Osteocyte (in vitro differentiated cells): Measurements from ENCODE around the gene SEMA3G. TPM values are rescaled to one million over a fixed set of nuclear protein-coding genes. Genes with fewer than 3 reads are reported as not detected.

Source experiments
- DNase-seq: peaks from one replicate; pipeline ENCODE4 v3.0.0; 2021; ENCODE audit warnings: mixed read lengths; ENCODE audit not compliant: unreplicated experiment; ENCODE audit errors: extremely low spot score
- H3K27ac Mint-ChIP-seq: one replicate; pipeline ENCODE4 v1.8.0; 2021; ENCODE audit warnings: mild to moderate bottlenecking, mixed read lengths; ENCODE audit not compliant: unreplicated experiment
- H3K27me3 Mint-ChIP-seq: one replicate; pipeline ENCODE4 v1.8.0; 2021; ENCODE audit warnings: mixed read lengths; ENCODE audit not compliant: unreplicated experiment
- H3K36me3 Mint-ChIP-seq: one replicate; pipeline ENCODE4 v1.8.0; 2021; ENCODE audit warnings: mixed read lengths; ENCODE audit not compliant: unreplicated experiment
- H3K4me1 Mint-ChIP-seq: one replicate; pipeline ENCODE4 v1.8.0; 2021; ENCODE audit warnings: mixed read lengths; ENCODE audit not compliant: unreplicated experiment
- H3K4me3 Mint-ChIP-seq: one replicate; pipeline ENCODE4 v1.8.0; 2021; ENCODE audit warnings: mild to moderate bottlenecking, moderate library complexity, mixed read lengths; ENCODE audit not compliant: unreplicated experiment
- H3K9me3 Mint-ChIP-seq: one replicate; pipeline ENCODE4 v1.8.0; 2021; ENCODE audit warnings: mixed read lengths; ENCODE audit not compliant: unreplicated experiment
- total RNA-seq: library from RNA; stranded (reverse); gene quantifications from 2 replicates; pipeline ENCODE4 v1.2.1, GENCODE V29; 2021
- TF ChIP-seq, protein P1 (sequence below): fragments of 200-600 bp; sonication (generic); IDR thresholded peaks from 2 replicates; pipeline ENCODE4 v1.5.0; 2021; ENCODE audit warnings: antibody characterized with exemption, mild to moderate bottlenecking, moderate library complexity

SEMA3G gene
- total RNA-seq, 1 donor from 2014 or later: not detected

DNA sequence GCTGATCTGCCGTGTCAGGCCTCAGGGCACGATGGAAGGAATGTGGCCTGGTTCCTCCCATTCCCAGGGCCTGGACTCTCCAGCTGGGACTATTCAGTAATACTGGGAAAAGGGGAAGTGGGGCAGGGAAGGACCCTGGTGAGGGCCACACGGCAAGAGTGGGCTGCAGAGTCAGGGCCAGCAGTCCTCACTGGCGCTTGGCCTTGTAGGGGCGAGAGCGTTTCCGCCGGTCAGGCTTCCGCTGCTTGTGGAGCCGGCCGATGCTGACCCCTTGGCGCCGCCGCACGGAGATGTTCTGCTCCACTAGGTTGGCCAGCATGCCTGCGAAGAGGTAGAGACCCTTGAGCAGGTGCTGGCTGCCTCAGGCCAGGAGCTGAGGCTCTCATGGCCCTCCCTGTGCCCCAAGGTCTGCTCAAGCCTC lies 42.8 kb downstream of the SEMA3G start:
- no peak overlapping the region for H3K4me3 Mint-ChIP-seq
- no peaks in the 10 kb centered on the region for H3K27me3 Mint-ChIP-seq
- H3K36me3 Mint-ChIP-seq: peaks cover 30% of the 10 kb centered on the region
- no peak overlapping the region for H3K27ac Mint-ChIP-seq
- TF ChIP-seq, protein P1, sequence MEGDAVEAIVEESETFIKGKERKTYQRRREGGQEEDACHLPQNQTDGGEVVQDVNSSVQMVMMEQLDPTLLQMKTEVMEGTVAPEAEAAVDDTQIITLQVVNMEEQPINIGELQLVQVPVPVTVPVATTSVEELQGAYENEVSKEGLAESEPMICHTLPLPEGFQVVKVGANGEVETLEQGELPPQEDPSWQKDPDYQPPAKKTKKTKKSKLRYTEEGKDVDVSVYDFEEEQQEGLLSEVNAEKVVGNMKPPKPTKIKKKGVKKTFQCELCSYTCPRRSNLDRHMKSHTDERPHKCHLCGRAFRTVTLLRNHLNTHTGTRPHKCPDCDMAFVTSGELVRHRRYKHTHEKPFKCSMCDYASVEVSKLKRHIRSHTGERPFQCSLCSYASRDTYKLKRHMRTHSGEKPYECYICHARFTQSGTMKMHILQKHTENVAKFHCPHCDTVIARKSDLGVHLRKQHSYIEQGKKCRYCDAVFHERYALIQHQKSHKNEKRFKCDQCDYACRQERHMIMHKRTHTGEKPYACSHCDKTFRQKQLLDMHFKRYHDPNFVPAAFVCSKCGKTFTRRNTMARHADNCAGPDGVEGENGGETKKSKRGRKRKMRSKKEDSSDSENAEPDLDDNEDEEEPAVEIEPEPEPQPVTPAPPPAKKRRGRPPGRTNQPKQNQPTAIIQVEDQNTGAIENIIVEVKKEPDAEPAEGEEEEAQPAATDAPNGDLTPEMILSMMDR: no peak
- H3K4me1 Mint-ChIP-seq: peaks cover 1% of the 10 kb centered on the region
- no peaks in the 10 kb centered on the region for H3K9me3 Mint-ChIP-seq
- no peak for DNase-seq

DNA sequence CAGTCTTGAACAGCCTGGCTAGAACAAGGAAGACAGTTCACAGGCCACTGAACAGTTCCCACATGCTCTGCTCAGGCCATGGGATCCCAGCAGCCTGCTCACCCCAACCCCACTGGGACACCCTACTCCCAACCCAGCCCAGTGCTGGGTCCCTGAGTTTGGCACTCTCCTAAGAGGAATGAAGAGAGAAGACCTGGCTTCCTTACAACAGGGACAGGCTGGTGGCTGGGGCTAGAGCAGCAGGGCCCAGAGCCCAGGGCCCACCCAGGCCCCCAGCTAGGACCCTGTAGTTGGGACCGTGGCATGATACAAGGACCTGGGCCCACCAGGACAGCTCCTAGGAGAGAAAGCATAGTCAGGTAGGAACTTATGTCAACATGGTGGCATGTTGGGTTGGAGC lies 43.4 kb downstream of the SEMA3G start:
- peaks cover 1% of the 10 kb centered on the region for H3K4me1 Mint-ChIP-seq
- no peaks in the 10 kb centered on the region for H3K27me3 Mint-ChIP-seq
- no peak for DNase-seq
- H3K27ac Mint-ChIP-seq: no peak overlapping the region
- H3K36me3 Mint-ChIP-seq: peaks cover 27% of the 10 kb centered on the region
- TF ChIP-seq, protein P1: no peak
- no peak overlapping the region for H3K4me3 Mint-ChIP-seq
- no peaks in the 10 kb centered on the region for H3K9me3 Mint-ChIP-seq

DNA sequence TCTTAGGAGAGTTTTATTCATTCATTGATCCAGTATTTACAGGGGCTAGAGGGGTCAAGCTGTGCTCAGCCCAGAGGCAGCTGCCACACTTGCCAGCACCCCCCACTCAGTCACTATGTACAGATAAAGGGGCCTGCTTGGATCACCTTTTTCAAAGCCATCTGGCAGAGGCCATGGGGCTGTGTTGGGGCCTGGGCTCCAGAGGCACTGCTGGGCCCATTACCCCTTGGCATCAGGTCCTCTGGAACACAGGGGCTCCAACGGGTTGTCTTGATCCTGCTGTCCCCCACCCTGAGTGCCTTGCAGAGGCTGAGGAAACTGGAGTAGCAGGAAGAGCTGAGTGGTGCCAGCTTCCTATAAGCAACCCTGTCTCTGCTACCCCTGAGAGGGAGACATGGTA lies 43.9 kb downstream of the SEMA3G start:
- H3K9me3 Mint-ChIP-seq: no peaks in the 10 kb centered on the region
- peaks cover 26% of the 10 kb centered on the region for H3K36me3 Mint-ChIP-seq
- TF ChIP-seq, protein P1: no peak
- no peak overlapping the region for H3K4me3 Mint-ChIP-seq
- peaks cover 1% of the 10 kb centered on the region for H3K4me1 Mint-ChIP-seq
- DNase-seq: no peak
- H3K27me3 Mint-ChIP-seq: no peaks in the 10 kb centered on the region
- H3K27ac Mint-ChIP-seq: no peak overlapping the region

- Mint-ChIP-seq H3K27ac (no peak overlapping the region), H3K36me3 (peaks cover 24% of the 10 kb centered on the region), H3K9me3 (no peaks in the 10 kb centered on the region)
These were observed 44.6 kb downstream of the SEMA3G start for GRCh38 chr3:52400275-52400793.

DNA sequence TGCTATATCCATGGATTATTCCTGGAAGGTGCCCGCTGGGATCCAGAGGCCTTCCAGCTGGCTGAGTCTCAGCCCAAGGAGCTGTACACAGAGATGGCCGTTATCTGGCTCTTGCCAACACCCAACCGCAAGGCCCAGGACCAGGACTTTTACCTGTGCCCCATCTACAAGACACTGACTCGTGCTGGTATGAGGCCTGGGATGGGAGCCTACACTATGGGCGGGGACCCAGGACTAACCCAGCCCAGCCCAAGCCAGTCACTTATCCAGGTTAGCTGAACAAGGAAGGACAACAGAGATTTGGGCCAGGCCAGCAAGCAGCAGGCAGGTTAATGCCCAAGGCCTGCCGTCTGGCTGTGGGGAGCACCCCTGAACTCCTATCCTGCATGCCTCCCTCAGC lies 45.3 kb downstream of the SEMA3G start:
- H3K27ac Mint-ChIP-seq: no peak overlapping the region
- no peak for DNase-seq
- H3K4me1 Mint-ChIP-seq: no peaks in the 10 kb centered on the region
- no peaks in the 10 kb centered on the region for H3K27me3 Mint-ChIP-seq
- no peak overlapping the region for H3K4me3 Mint-ChIP-seq
- H3K9me3 Mint-ChIP-seq: no peaks in the 10 kb centered on the region
- TF ChIP-seq, protein P1: no peak
- peaks cover 22% of the 10 kb centered on the region for H3K36me3 Mint-ChIP-seq

More at GRCh38 chr3:52400275-52400793, 44.6 kb downstream of the SEMA3G start:
- Mint-ChIP-seq H3K27me3 (no peaks in the 10 kb centered on the region), H3K4me3 (no peak overlapping the region), H3K4me1 (no peaks in the 10 kb centered on the region)
- TF ChIP-seq, protein P1: no peak
- no peak for DNase-seq
